Erythroblast (primary cell): ENCODE data around the gene OSBP.

Experiments
- DNase-seq, 2 experiments: peaks; one replicate each; lab custom pipeline; 2025; lab: John Stamatoyannopoulos, UW
- GATA1 ChIP-seq: IDR thresholded peaks from 2 replicates; pipeline ENCODE4 v1.6.1; 2011; ENCODE audit warnings: low read depth, mild to moderate bottlenecking, control low read depth, low read length, moderate library complexity
- POLR2A ChIP-seq: IDR thresholded peaks from 2 replicates; pipeline ENCODE4 v1.6.1; 2011; ENCODE audit warnings: mild to moderate bottlenecking, low read length

OSBP gene

DNA sequence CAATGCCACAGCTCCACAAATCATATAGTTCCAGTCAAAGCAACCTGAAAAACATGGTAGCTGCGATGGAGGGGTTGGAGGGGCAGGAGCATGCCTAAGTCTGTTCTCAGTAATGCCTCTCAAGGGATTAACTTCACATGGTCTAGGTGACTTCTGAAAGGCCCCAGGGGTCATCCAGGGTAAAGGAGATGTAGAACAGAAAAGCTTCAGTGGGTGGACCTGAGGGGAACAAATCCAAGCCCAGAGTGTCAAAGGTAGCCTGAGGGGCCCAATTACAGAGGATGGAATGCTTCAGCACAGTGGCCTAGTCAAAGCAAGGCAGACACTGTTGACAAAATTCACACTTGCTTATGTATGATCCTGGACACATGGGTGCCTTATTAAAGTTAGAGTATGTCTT lies 80.9 kb downstream of the OSBP start:
- TF ChIP-seq GATA1 (no peak), POLR2A (no peak)
- DNase-seq, result no peak

GRCh38 chr11:59532620-59533019 lies 83.0 kb downstream of the OSBP start:
- no peak for DNase-seq
- TF ChIP-seq POLR2A, result no peak
- no peak for TF ChIP-seq GATA1

GRCh38 chr11:59528711-59529110 lies 86.9 kb downstream of the OSBP start:
- DNase-seq, result no peak
- TF ChIP-seq POLR2A (no peak), GATA1 (no peak)
